OCI-LY1 (cell line): ENCODE data around the gene PIAS4.

Experiments
- EZH2 ChIP-seq: fragments of 200-600 bp; sonication (generic), shearing (Covaris generic); IDR thresholded peaks from 2 replicates; pipeline ENCODE4 v1.8.0; 2017; ENCODE audit warnings: borderline replicate concordance, mixed run types, mild to moderate bottlenecking, antibody characterized with exemption, low read length, moderate library complexity, mixed read lengths
- TF ChIP-seq, protein P1 (sequence below): fragments of 200-600 bp; sonication (generic), shearing (Covaris generic); IDR thresholded peaks from 2 replicates; pipeline ENCODE4 v1.5.1; 2017; ENCODE audit warnings: mild to moderate bottlenecking, antibody characterized with exemption, low read length, moderate library complexity, mixed read lengths

DNA sequence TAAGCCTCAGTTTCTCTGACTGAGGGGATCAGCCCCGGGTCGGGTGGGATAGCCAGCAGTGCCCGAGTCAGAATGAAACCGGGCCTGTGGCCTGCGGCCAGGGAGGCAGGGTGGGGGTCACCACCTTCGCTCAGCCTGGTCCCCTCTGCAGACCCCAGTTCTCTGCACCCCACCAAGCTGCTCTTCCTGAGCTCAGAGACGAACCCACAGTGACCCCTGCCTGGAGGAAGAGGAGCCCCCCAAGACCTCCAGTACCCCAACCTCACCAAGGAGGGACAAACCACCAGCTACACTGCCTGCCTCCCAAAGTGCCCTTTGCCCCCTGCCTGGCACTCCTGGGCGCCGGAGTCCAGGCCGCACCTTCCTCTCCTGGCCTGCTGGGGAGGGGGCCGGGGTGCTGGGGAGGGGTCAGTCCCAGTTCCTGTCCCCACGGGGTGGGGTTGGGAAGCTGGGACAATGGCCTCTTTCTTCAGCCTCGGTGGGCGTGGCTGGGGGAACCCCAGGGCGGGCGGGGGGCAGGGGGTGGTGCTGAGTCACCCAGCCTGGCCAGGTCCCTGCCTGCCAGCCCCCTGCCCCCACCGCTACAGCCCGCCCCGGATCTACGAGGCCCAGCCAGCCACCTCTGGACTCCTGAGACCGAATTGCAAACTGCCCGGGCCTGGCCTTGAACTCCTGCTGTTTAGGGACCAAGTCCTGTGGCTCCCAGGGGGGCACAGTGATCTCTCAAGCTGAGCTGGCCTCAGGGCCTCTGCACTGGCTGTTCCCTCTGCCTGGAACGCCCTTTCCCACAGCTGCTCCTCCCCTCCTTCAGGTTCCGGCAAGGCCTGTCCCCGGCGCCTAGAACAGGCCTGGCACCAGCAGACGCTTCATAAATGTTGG lies 44.8 kb downstream of the PIAS4 start:
- TF ChIP-seq, protein P1, sequence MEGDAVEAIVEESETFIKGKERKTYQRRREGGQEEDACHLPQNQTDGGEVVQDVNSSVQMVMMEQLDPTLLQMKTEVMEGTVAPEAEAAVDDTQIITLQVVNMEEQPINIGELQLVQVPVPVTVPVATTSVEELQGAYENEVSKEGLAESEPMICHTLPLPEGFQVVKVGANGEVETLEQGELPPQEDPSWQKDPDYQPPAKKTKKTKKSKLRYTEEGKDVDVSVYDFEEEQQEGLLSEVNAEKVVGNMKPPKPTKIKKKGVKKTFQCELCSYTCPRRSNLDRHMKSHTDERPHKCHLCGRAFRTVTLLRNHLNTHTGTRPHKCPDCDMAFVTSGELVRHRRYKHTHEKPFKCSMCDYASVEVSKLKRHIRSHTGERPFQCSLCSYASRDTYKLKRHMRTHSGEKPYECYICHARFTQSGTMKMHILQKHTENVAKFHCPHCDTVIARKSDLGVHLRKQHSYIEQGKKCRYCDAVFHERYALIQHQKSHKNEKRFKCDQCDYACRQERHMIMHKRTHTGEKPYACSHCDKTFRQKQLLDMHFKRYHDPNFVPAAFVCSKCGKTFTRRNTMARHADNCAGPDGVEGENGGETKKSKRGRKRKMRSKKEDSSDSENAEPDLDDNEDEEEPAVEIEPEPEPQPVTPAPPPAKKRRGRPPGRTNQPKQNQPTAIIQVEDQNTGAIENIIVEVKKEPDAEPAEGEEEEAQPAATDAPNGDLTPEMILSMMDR = no peak
- TF ChIP-seq EZH2 = no peak
